Esophagus squamous epithelium (tissue), 5 donors: ENCODE results near the gene PQBP1. TPM values are rescaled to one million over a fixed set of nuclear protein-coding genes. Genes with fewer than 3 reads are reported as not detected.

Experiments used
- DNase-seq: peaks from one replicate; lab custom pipeline; 2025; lab: John Stamatoyannopoulos, UW
- H3K27ac ChIP-seq, 4 donors: fragments of 200-600 bp; sonication (generic); one replicate each; pipeline ENCODE4 v1.5.1; 2016 to 2019; ENCODE audit warnings: mild to moderate bottlenecking in 1 of 4
- H3K27me3 ChIP-seq, 4 donors: fragments of 200-600 bp; sonication (generic); 1 replicate in 3 of 4; 2 replicates in 1 of 4; pipeline versions ENCODE4 v1.5.1 to v1.6.0; 2017 to 2021; ENCODE audit warnings: antibody characterized with exemption in 1 of 4
- H3K36me3 ChIP-seq, 3 donors: fragments of 200-600 bp; sonication (generic); one replicate each; pipeline ENCODE4 v1.5.1; 2016 to 2019
- H3K4me1 ChIP-seq, 3 donors: fragments of 200-600 bp; sonication (generic); one replicate each; pipeline ENCODE4 v1.5.1; 2017 to 2019
- H3K4me3 ChIP-seq, 4 donors: fragments of 200-600 bp; sonication (generic); 1 replicate in 3 of 4; 2 replicates in 1 of 4; pipeline ENCODE4 v1.5.1; 2016 to 2019; ENCODE audit warnings: mild to moderate bottlenecking in 2 of 4, moderate library complexity in 1 of 4
- H3K9me3 ChIP-seq, 3 donors: fragments of 200-600 bp; sonication (generic); one replicate each; pipeline ENCODE4 v1.5.1; 2016 to 2019
- CTCF ChIP-seq, 6 experiments: fragments of 450-650 bp in 4 of 6; fragments of 200-600 bp in 2 of 6; sonication (generic) in 2 of 6; IDR thresholded peaks; one replicate each; pipeline ENCODE4 v1.5.1; 2016 to 2019; ENCODE audit warnings: antibody characterized with exemption in 6 of 6, mild to moderate bottlenecking in 4 of 6, moderate library complexity in 4 of 6
- POLR2A ChIP-seq, 4 donors: fragments of 450-650 bp; IDR thresholded peaks; one replicate each; pipeline ENCODE4 v1.6.1; 2017; ENCODE audit warnings: antibody characterized with exemption in 4 of 4, mild to moderate bottlenecking in 4 of 4, moderate library complexity in 3 of 4
- WGBS, 2 donors: methylation state at CpG; one replicate each; pipeline ENCODE4 v1.1.5; 2018; 5-methylcytosine and 5-hydroxymethylcytosine counted together
- intact Hi-C: fragments of 100-400 bp; cut with DNase I; formaldehyde crosslinking; loops from one replicate; pipeline ENCODE4 v1.15.0; 2022
- total RNA-seq, 4 donors: library from RNA; depleted of rRNA; stranded (reverse); fragments of >200 nt; gene quantifications; one replicate each; pipeline ENCODE4 v1.1.0, GENCODE V29; 2016
- donor health status: DM: yes; HTN: yes; CAD: no.

The PQBP1 gene
- total RNA-seq, 4 donors from 2014 or later = 45.3 to 87.4 (median 53.0) TPM

- Histone ChIP-seq H3K27ac (no peak overlapping the region), H3K9me3 (no peaks in the 10 kb centered on the region), H3K36me3 (peaks cover 0 to 34% (median 0%) of the 10 kb centered on the region in 3 donors), H3K4me1 (peaks cover 0 to 38% (median 2%) of the 10 kb centered on the region in 3 donors), H3K4me3 (no peak overlapping the region), H3K27me3 (no peaks in the 10 kb centered on the region)
- intact Hi-C loops = no loop called here
- no peak for DNase-seq
- no peak for TF ChIP-seq POLR2A (IDR thresholded peaks at IDR 0.05)
- no peak for TF ChIP-seq CTCF (IDR thresholded peaks at IDR 0.05)
- WGBS, 2 donors = 65 to 71% methylated on average over 1 to 2 of the region's 2 CpGs
Observed at GRCh38 chrX:48942895-48943294, 45.2 kb downstream of the PQBP1 start.

- 51 to 54% methylated on average over 8 of the region's 8 CpGs for WGBS, 2 donors
- Histone ChIP-seq H3K4me1 (peaks cover 0 to 16% (median 0%) of the 10 kb centered on the region in 3 donors), H3K36me3 (peaks cover 0 to 22% (median 0%) of the 10 kb centered on the region in 3 donors), H3K4me3 (no peak overlapping the region), H3K9me3 (no peaks in the 10 kb centered on the region), H3K27ac (no peak overlapping the region), H3K27me3 (no peaks in the 10 kb centered on the region)
- intact Hi-C loops = no loop called here
- no peak for TF ChIP-seq POLR2A (IDR thresholded peaks at IDR 0.05)
- TF ChIP-seq CTCF (IDR thresholded peaks at IDR 0.05) = peak; percentile 37 to 74 (median 54)
- no peak for DNase-seq
Observed at GRCh38 chrX:48945517-48946348, 48.0 kb downstream of the PQBP1 start.

- intact Hi-C loops = no loop called here
- WGBS, 2 donors = no CpG with 5 or more reads among the region's 1 CpG
- no peaks in the 10 kb centered on the region for H3K27me3 ChIP-seq
- H3K4me1 ChIP-seq = peaks cover 0 to 35% (median 7%) of the 10 kb centered on the region in 3 donors
- H3K27ac ChIP-seq = no peak overlapping the region
- TF ChIP-seq POLR2A (IDR thresholded peaks at IDR 0.05) (no peak), CTCF (IDR thresholded peaks at IDR 0.05) (no peak)
- H3K4me3 ChIP-seq = no peak overlapping the region
- peaks cover 0 to 17% (median 0%) of the 10 kb centered on the region in 3 donors for H3K36me3 ChIP-seq
- DNase-seq = no peak
- H3K9me3 ChIP-seq = no peaks in the 10 kb centered on the region
Observed at GRCh38 chrX:48948589-48948988, 50.9 kb downstream of the PQBP1 start.

Other genes with a start within 250 kb of the PQBP1 start
- gene WAS, start 214.1 kb upstream of the PQBP1 start, total RNA-seq = 1 to 10 TPM; 1.2 to 7.1 (median 3.7) TPM
- gene SUV39H1, start 201.2 kb upstream of the PQBP1 start, total RNA-seq = 10 to 100 TPM in 1 of 4 donors, 1 to 10 TPM in 3; 4.6 to 12.1 (median 8.2) TPM
- not detected for gene GLOD5, start 136.2 kb upstream of the PQBP1 start, total RNA-seq
- not detected for gene GATA1, start 111.3 kb upstream of the PQBP1 start, total RNA-seq
- gene HDAC6, start 95.9 kb upstream of the PQBP1 start, total RNA-seq = 10 to 100 TPM; 39.9 to 54.9 (median 48.2) TPM
- gene ERAS, start 71.4 kb upstream of the PQBP1 start, total RNA-seq = not detected
- gene PCSK1N, start 62.3 kb upstream of the PQBP1 start, total RNA-seq = 1 to 10 TPM in 2 of 4 donors, under 1 TPM in 1, not detected in 1; 0.44 to 2.3 (median 1.3) TPM
- gene TIMM17B, start 162 bp upstream of the PQBP1 start, total RNA-seq = 10 to 100 TPM; 27.1 to 58.9 (median 34.6) TPM
- 10 to 100 TPM; 13.7 to 28.9 (median 21.0) TPM for gene SLC35A2, start 13.7 kb downstream of the PQBP1 start, total RNA-seq
- 1 to 10 TPM; 3.3 to 9.7 (median 7.6) TPM for gene PIM2, start 21.1 kb downstream of the PQBP1 start, total RNA-seq
- gene OTUD5, start 59.7 kb downstream of the PQBP1 start, total RNA-seq = 10 to 100 TPM; 15.7 to 28.4 (median 24.3) TPM
- gene KCND1, start 73.9 kb downstream of the PQBP1 start, total RNA-seq = under 1 TPM in 3 of 4 donors, not detected in 1; 0.04 to 0.57 (median 0.53) TPM
- 10 to 100 TPM; 15.4 to 28.4 (median 22.9) TPM for gene GRIPAP1, start 104.3 kb downstream of the PQBP1 start, total RNA-seq
- 10 to 100 TPM; 24.3 to 48.4 (median 43.1) TPM for gene TFE3, start 145.4 kb downstream of the PQBP1 start, total RNA-seq
- gene CCDC120, start 161.1 kb downstream of the PQBP1 start, total RNA-seq = 10 to 100 TPM; 11.7 to 40.3 (median 22.6) TPM
- 1 to 10 TPM; 2.3 to 9.5 (median 5.9) TPM for gene PRAF2, start 176.1 kb downstream of the PQBP1 start, total RNA-seq
- gene WDR45, start 182.0 kb downstream of the PQBP1 start, total RNA-seq = 10 to 100 TPM; 30.1 to 78.0 (median 37.0) TPM
- 10 to 100 TPM; 16.2 to 21.5 (median 19.2) TPM for gene GPKOW, start 225.8 kb downstream of the PQBP1 start, total RNA-seq